HG03097 (cell line): ENCODE results near the gene CHST5.
"Not testable (repeated sequence)": the region's sequence is repeated elsewhere in the genome, so short reads cannot be mapped to it uniquely, and the experiment has no call there.

Experiments
- ATAC-seq: cut with Tn5 transposase; IDR thresholded peaks from one replicate; pipeline ENCODE4 v1.9.1; 2021; ENCODE audit not compliant: unreplicated experiment, low FRiP score

The CHST5 gene

GRCh38 chr16:75552951-75553350 is 17.0 kb upstream of the CHST5 start:
- ATAC-seq: no peak

- peak; percentile 77 for ATAC-seq
Measured at GRCh38 chr16:75550211-75550662, 14.3 kb upstream of the CHST5 start.

- ATAC-seq: not testable (repeated sequence)
Measured at GRCh38 chr16:75548456-75548855, 12.5 kb upstream of the CHST5 start.

GRCh38 chr16:75546293-75546692 is 10.4 kb upstream of the CHST5 start:
- ATAC-seq: no peak

- not testable (repeated sequence) for ATAC-seq
Measured at GRCh38 chr16:75545879-75546278, 10.0 kb upstream of the CHST5 start.

GRCh38 chr16:75542462-75542861 is 6.6 kb upstream of the CHST5 start:
- not testable (repeated sequence) for ATAC-seq

GRCh38 chr16:75541236-75541635 is 5.3 kb upstream of the CHST5 start:
- no peak for ATAC-seq

- ATAC-seq: not testable (repeated sequence)
Measured at GRCh38 chr16:75538882-75539565, 3.1 kb upstream of the CHST5 start.

GRCh38 chr16:75537776-75538175 is 1.9 kb upstream of the CHST5 start:
- ATAC-seq: no peak

- no peak for ATAC-seq
Measured at GRCh38 chr16:75535211-75535843, 581 bp downstream of the CHST5 start.

- ATAC-seq: no peak
Measured at GRCh38 chr16:75534560-75535205, 1.2 kb downstream of the CHST5 start.

- ATAC-seq: no peak
Measured at GRCh38 chr16:75532791-75533190, 3.1 kb downstream of the CHST5 start.

GRCh38 chr16:75532142-75532765 is 3.7 kb downstream of the CHST5 start:
- no peak for ATAC-seq

GRCh38 chr16:75529959-75530358 is 5.9 kb downstream of the CHST5 start:
- ATAC-seq: no peak

GRCh38 chr16:75529056-75529905 is 6.6 kb downstream of the CHST5 start:
- ATAC-seq: no peak

GRCh38 chr16:75527825-75528299 is 8.0 kb downstream of the CHST5 start:
- ATAC-seq: no peak

- ATAC-seq: no peak
Measured at GRCh38 chr16:75526032-75526790, 9.7 kb downstream of the CHST5 start.

- no peak for ATAC-seq
Measured at GRCh38 chr16:75519175-75519574, 16.7 kb downstream of the CHST5 start.

- not testable (repeated sequence) for ATAC-seq
Measured at GRCh38 chr16:75516189-75516966, 19.5 kb downstream of the CHST5 start.
